Activated naive CD8-positive, alpha-beta T cell (primary cell): Measurements from ENCODE around the gene SLC4A2.

ENCODE experiments used
- H3K27ac Mint-ChIP-seq: one replicate; pipeline ENCODE4 v1.8.0; 2021; ENCODE audit warnings: mixed read lengths
- H3K27me3 Mint-ChIP-seq: one replicate; pipeline ENCODE4 v1.8.0; 2021; ENCODE audit warnings: mixed read lengths
- H3K36me3 Mint-ChIP-seq: one replicate; pipeline ENCODE4 v1.8.0; 2021; ENCODE audit warnings: mixed read lengths
- H3K4me1 Mint-ChIP-seq: one replicate; pipeline ENCODE4 v1.8.0; 2021; ENCODE audit warnings: low read depth, mixed read lengths
- H3K4me3 Mint-ChIP-seq: one replicate; pipeline ENCODE4 v1.8.0; 2021; ENCODE audit warnings: mild to moderate bottlenecking, mixed read lengths
- H3K9me3 Mint-ChIP-seq: one replicate; pipeline ENCODE4 v1.8.0; 2021; ENCODE audit warnings: low read depth, mixed read lengths

The SLC4A2 gene

DNA sequence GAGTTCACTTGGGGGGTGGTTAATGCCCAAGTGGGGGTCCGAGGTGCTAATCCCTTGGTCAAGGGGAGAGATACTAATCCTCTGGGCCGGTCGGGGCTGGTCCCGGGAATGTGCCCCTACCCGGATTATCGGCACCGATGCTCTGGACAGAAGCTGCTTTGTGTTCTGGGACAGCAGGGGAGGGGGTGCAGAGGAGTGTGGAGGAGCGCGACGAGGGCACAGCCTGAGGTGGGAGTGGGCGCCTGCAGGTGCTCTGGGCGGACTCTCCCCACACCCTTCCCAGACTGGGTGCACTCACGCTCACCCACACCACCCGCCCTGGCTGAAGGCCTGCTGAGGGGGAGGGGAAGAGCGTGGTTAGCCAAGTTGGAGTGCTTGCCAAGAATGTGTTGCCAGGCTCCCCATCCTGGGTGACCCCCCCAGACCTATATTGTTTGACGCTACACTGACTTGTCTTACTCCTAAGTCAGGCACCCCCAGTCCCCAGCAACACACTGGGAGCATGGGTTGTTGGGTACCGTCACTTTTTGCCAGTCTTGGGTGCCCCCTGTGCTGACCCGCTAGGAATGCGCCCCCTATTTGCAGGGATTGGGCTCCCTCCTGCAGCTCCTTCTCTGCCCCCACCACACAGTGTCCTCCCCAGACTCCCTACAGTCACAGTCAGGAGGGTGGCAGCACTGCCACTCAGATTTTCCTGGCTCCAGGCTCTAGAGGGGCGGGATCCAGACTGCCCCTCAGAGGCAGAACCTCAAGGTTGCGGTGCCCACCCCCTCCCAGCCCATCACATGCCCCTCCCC is 1.2 kb downstream of the SLC4A2 start:
- H3K9me3 Mint-ChIP-seq, result no peaks in the 10 kb centered on the region
- H3K27ac Mint-ChIP-seq, result no peak overlapping the region
- H3K36me3 Mint-ChIP-seq, result no peaks in the 10 kb centered on the region
- peak overlapping the region; percentile 84 for H3K4me3 Mint-ChIP-seq
- peaks cover 20% of the 10 kb centered on the region for H3K4me1 Mint-ChIP-seq
- no peaks in the 10 kb centered on the region for H3K27me3 Mint-ChIP-seq

DNA sequence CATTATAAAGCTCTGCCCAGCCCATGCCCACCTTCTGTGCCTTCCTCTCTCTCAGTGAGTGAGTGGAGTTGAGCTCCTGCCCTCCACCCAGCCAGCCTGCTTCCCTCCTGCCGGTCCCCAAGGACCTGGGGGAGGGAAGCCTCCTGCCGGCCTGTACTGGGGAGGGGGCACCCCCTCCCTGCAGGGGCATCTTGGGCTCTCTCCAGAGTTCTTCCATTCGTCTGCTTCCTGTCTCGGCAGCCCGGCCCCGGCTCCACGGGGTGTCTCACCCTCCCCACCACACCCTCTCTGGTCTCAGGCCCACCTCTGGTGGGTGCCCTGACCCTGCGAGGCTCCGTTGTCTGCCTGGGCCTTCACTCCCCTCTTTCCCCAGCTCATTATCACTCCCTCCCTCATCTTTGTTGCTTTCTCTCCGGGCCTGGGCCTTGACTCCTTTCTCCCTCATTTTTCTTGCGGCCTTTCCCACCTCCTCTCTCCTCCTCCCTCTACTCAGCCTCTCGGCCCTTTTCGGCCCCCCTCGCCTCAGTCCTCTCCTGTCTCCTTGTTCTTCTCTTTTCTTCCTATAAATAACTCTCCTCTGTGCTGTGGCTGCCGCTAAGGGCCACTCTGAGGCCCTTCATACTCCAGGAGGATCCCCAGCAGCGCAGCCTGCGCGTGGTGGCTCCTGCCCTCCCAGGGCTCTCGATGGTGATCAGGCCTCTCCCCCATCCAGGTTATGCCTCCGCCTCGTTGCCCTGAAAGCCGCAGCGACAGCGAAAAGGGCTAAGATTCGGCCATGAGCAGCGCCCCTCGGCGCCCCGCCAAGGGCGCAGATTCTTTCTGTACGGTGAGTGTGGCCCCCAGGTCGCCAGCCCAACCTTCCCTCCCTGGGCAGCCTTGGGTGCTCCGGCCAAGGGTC is 2.1 kb downstream of the SLC4A2 start:
- no peaks in the 10 kb centered on the region for H3K9me3 Mint-ChIP-seq
- H3K27ac Mint-ChIP-seq, result peak overlapping the region; percentile 34
- peaks cover 20% of the 10 kb centered on the region for H3K4me1 Mint-ChIP-seq
- H3K4me3 Mint-ChIP-seq, result peak overlapping the region; percentile 84
- H3K27me3 Mint-ChIP-seq, result no peaks in the 10 kb centered on the region
- no peaks in the 10 kb centered on the region for H3K36me3 Mint-ChIP-seq

- no peaks in the 10 kb centered on the region for H3K9me3 Mint-ChIP-seq
- peaks cover 18% of the 10 kb centered on the region for H3K4me1 Mint-ChIP-seq
- no peaks in the 10 kb centered on the region for H3K27me3 Mint-ChIP-seq
- no peak overlapping the region for H3K4me3 Mint-ChIP-seq
- no peaks in the 10 kb centered on the region for H3K36me3 Mint-ChIP-seq
- no peak overlapping the region for H3K27ac Mint-ChIP-seq
Measured at GRCh38 chr7:151062111-151062398, 2.7 kb downstream of the SLC4A2 start.

DNA sequence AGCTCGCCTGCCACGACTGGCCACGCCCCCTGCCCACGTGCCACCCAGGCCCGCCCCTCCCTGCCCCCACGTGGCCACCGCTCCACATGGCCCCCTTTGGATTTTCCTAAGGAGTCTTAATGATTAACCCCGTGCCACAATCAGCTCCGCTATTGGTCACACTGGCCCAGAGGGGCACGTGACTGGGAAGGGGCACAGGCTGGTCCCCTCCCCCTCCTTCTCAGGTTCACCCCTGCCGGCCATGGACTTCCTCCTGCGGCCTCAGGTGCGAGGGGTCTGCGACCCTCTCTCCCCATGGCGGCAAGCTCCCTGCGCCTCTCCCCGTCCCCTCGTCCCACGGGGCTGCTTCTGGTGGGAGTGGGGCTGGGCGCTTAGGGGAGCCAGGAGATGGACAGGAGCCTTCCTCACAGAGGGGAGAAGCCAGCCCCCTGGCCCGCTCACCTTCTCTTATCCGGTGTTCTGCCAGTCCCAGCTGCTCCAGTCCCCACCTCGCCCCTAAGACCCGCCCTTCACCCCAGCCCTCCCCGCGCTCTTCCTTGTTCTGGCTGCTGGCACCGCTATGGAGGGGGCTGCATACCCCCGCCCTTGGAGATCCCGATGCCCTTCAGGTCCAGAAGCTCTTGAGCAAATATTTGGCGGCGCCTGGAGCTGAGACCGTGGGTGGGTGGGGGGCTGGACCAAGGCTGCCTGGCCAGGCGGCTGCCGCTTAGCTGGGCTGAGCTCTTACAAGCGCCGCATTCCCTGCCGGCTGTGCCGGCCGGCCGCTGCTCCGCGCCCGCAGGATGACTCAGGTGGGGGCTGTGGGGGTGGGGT is 3.2 kb downstream of the SLC4A2 start:
- H3K36me3 Mint-ChIP-seq, result no peaks in the 10 kb centered on the region
- no peaks in the 10 kb centered on the region for H3K27me3 Mint-ChIP-seq

GRCh38 chr7:151063212-151063561 is 3.8 kb downstream of the SLC4A2 start:
- no peaks in the 10 kb centered on the region for H3K9me3 Mint-ChIP-seq
- H3K4me3 Mint-ChIP-seq, result no peak overlapping the region
- H3K36me3 Mint-ChIP-seq, result no peaks in the 10 kb centered on the region
- peaks cover 13% of the 10 kb centered on the region for H3K4me1 Mint-ChIP-seq
- H3K27ac Mint-ChIP-seq, result no peak overlapping the region
- no peaks in the 10 kb centered on the region for H3K27me3 Mint-ChIP-seq

More for the DNA sequence above, 3.2 kb downstream of the SLC4A2 start:
- H3K4me1 Mint-ChIP-seq, result peaks cover 13% of the 10 kb centered on the region
- no peak overlapping the region for H3K4me3 Mint-ChIP-seq
- no peak overlapping the region for H3K27ac Mint-ChIP-seq
- no peaks in the 10 kb centered on the region for H3K9me3 Mint-ChIP-seq

DNA sequence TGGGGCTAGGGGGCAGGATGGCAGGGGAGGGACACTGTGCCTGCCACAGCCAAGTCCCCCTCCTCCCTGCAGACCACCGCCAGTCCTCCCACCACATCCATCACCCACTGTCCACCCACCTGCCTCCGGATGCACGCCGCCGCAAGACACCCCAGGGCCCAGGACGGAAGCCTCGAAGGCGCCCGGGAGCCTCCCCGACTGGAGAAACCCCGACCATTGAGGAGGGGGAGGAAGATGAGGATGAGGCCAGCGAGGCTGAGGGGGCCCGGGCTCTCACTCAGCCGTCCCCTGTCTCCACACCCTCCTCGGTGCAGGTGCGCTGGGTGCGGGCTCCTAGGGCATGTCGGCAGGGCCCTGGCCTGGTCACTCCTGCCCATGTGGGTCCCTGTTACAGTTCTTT is 5.1 kb downstream of the SLC4A2 start:
- Mint-ChIP-seq H3K27me3 (no peaks in the 10 kb centered on the region), H3K4me1 (peaks cover 10% of the 10 kb centered on the region), H3K36me3 (no peaks in the 10 kb centered on the region), H3K27ac (no peak overlapping the region), H3K4me3 (no peak overlapping the region), H3K9me3 (no peaks in the 10 kb centered on the region)

GRCh38 chr7:151064993-151065392 is 5.6 kb downstream of the SLC4A2 start:
- no peaks in the 10 kb centered on the region for H3K36me3 Mint-ChIP-seq

DNA sequence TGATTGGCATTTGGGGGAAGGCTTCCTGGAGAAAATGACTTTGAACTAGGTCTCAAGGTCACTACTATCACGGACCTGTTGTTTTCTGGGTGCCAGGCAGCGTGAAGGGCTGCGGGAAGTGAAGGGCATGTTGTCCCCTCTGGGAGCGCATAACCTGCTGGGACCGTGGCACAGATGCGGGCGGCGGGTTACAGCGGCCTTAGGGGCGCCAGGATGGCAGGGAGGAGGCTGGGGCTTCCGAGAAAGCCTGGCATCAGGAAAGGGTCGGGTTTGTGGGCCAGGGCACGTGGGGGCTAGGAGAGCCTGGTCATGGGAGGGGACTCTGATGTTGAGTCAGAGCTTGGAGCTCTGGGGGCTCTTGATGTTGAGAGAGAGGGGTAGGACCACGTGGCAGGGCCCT is 6.1 kb downstream of the SLC4A2 start:
- Mint-ChIP-seq H3K27ac (no peak overlapping the region), H3K4me3 (no peak overlapping the region), H3K27me3 (no peaks in the 10 kb centered on the region), H3K4me1 (peaks cover 6% of the 10 kb centered on the region), H3K9me3 (no peaks in the 10 kb centered on the region), H3K36me3 (no peaks in the 10 kb centered on the region)

More at GRCh38 chr7:151064993-151065392, 5.6 kb downstream of the SLC4A2 start:
- H3K4me1 Mint-ChIP-seq, result peaks cover 10% of the 10 kb centered on the region
- H3K9me3 Mint-ChIP-seq, result no peaks in the 10 kb centered on the region
- H3K27ac Mint-ChIP-seq, result no peak overlapping the region
- H3K27me3 Mint-ChIP-seq, result no peaks in the 10 kb centered on the region
- no peak overlapping the region for H3K4me3 Mint-ChIP-seq

GRCh38 chr7:151066273-151066974 is 7.0 kb downstream of the SLC4A2 start:
- no peaks in the 10 kb centered on the region for H3K9me3 Mint-ChIP-seq
- H3K4me1 Mint-ChIP-seq, result peaks cover 3% of the 10 kb centered on the region
- H3K27ac Mint-ChIP-seq, result no peak overlapping the region
- H3K27me3 Mint-ChIP-seq, result no peaks in the 10 kb centered on the region
- H3K4me3 Mint-ChIP-seq, result no peak overlapping the region
- H3K36me3 Mint-ChIP-seq, result no peaks in the 10 kb centered on the region

DNA sequence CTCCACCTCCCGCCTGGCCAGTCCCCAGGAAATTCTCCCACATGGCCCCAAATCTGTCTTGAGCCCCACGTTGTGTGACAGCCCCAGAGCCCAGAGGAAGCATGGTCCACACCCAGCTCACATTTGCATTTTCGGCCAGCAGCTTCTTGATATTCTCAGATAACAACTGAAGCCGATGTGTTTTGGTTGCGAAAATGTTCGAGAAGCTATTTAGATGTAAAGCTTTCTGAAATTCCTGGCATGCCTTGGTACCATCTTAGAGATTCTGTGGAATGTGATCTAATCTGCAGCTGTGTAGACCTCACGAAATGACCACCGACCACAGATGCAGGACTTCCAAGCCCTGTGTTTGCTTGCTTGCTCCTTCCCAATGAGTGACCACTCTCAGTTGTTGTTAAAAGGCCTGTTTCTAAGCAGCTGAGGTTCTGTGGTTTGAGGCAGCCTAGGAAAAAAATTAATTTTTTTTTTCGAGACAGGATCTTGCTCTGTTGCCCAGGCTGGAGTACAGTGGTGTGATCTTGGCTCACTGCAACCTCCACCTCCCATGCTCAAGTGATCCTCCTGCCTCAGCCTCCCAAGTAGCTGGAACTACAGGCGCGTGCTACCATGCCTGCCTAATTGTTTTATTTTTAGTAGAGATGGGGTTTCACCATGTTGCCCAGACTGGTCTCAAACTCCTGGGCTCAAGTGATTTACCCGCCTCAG is 8.8 kb downstream of the SLC4A2 start:
- no peaks in the 10 kb centered on the region for H3K27me3 Mint-ChIP-seq

DNA sequence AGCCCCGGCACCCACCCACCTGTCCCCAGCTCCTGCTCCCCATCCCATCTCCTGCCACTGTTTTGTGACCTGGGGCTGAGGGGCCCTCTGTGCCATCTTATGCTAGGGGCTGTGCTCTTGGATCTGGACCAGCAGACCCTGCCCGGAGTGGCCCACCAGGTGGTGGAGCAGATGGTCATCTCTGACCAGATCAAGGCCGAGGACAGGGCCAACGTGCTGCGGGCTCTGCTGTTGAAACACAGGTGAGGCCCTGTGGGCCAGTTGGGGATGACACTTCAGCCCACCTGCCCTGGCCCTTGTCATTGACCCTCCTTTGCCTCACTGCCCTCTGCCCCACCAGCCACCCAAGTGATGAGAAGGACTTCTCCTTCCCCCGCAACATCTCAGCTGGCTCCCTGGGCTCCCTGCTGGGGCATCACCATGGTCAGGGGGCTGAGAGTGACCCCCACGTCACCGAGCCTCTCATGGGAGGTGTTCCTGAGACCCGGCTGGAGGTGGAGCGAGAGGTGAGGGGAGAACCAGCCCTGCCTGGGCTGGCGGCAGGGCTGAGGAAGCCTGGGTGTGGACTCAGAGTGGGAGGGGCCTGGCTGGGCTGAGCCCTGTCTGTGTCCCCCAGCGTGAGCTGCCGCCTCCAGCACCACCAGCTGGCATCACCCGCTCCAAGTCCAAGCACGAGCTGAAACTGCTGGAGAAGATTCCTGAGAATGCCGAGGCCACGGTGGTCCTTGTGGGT is 10.6 kb downstream of the SLC4A2 start:
- H3K36me3 Mint-ChIP-seq, result no peaks in the 10 kb centered on the region
- H3K27ac Mint-ChIP-seq, result no peak overlapping the region
- no peaks in the 10 kb centered on the region for H3K9me3 Mint-ChIP-seq
- H3K4me3 Mint-ChIP-seq, result no peak overlapping the region
- no peaks in the 10 kb centered on the region for H3K27me3 Mint-ChIP-seq
- no peaks in the 10 kb centered on the region for H3K4me1 Mint-ChIP-seq

More for the DNA sequence above, 8.8 kb downstream of the SLC4A2 start:
- Mint-ChIP-seq H3K4me1 (no peaks in the 10 kb centered on the region), H3K36me3 (no peaks in the 10 kb centered on the region), H3K27ac (no peak overlapping the region), H3K4me3 (no peak overlapping the region), H3K9me3 (no peaks in the 10 kb centered on the region)

DNA sequence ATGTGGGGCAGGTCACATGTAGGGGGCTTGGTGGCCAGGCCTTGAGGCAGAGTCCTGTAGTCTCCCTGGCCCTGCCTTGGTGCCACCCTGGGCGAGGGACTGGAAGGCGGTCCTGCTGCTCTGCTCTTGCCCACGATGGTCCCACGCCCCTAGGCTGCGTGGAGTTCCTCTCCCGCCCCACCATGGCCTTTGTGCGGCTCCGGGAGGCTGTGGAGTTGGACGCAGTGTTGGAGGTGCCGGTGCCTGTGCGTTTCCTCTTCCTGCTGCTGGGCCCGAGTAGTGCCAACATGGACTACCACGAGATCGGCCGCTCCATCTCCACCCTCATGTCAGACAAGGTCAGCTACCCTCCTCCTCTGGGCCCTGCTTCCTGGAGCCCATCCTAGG is 11.2 kb downstream of the SLC4A2 start:
- Mint-ChIP-seq H3K36me3 (no peaks in the 10 kb centered on the region), H3K27ac (no peak overlapping the region), H3K4me3 (no peak overlapping the region), H3K27me3 (no peaks in the 10 kb centered on the region), H3K9me3 (no peaks in the 10 kb centered on the region), H3K4me1 (no peaks in the 10 kb centered on the region)

DNA sequence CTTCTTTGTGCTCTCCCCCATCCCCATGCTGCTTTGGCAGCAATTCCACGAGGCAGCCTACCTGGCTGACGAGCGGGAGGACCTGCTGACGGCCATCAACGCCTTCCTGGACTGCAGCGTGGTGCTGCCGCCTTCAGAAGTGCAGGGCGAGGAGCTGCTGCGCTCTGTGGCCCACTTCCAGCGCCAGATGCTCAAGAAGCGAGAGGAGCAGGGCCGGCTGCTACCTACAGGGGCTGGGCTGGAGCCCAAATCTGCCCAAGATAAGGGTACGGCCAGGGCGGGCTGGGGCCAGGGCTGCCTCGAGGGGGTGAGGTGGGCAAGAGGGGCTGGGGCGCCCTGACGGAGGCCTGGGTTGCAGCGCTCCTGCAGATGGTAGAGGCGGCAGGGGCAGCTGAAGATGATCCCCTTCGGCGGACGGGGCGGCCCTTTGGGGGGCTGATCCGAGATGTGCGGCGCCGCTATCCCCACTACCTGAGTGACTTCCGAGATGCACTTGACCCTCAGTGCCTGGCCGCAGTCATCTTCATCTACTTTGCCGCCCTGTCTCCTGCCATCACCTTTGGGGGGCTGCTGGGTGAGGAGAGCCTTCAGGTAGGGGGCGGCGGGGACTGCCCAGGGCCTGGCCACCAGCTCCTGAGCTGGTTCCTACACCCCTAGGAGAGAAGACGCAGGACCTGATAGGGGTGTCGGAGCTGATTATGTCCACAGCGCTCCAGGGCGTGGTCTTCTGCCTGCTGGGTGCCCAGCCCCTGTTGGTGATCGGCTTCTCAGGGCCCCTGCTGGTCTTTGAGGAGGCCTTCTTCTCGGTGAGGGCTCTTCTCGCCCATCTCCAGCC is 11.9 kb downstream of the SLC4A2 start:
- no peak overlapping the region for H3K4me3 Mint-ChIP-seq
- no peaks in the 10 kb centered on the region for H3K4me1 Mint-ChIP-seq
- H3K9me3 Mint-ChIP-seq, result no peaks in the 10 kb centered on the region
- no peak overlapping the region for H3K27ac Mint-ChIP-seq
- H3K36me3 Mint-ChIP-seq, result no peaks in the 10 kb centered on the region
- H3K27me3 Mint-ChIP-seq, result no peaks in the 10 kb centered on the region
